H9 (cell line): ENCODE measurements around the gene ZCCHC8. TPM values are rescaled to one million over a fixed set of nuclear protein-coding genes. Genes with fewer than 3 reads are reported as not detected.

ENCODE experiments used
- DNase-seq: peaks from one replicate; pipeline ENCODE4 v3.0.0-alpha.2; 2017
- H2AFZ ChIP-seq: one replicate; pipeline ENCODE4 v1.6.1; 2013; ENCODE audit warnings: mild to moderate bottlenecking, low read length, control low read depth, moderate library complexity
- H2AK5ac ChIP-seq: 2 replicates; pipeline ENCODE4 v1.6.1; 2013; ENCODE audit warnings: low read length, control low read depth, mixed read lengths; ENCODE audit not compliant: insufficient read length
- H2BK120ac ChIP-seq: one replicate; pipeline ENCODE4 v1.6.1; 2013; ENCODE audit warnings: low read depth, mild to moderate bottlenecking, low read length, control low read depth, inconsistent platforms; ENCODE audit not compliant: poor library complexity, severe bottlenecking
- H2BK12ac ChIP-seq: 2 replicates; pipeline ENCODE4 v1.6.1; 2013; ENCODE audit warnings: low read length, control low read depth, mixed read lengths, low read depth; ENCODE audit not compliant: insufficient read length
- H2BK15ac ChIP-seq: 2 replicates; pipeline ENCODE4 v1.6.1; 2013; ENCODE audit warnings: low read depth, low read length, control low read depth
- H2BK20ac ChIP-seq: one replicate; pipeline ENCODE4 v1.6.1; 2013; ENCODE audit warnings: low read depth, mild to moderate bottlenecking, low read length, control low read depth, inconsistent platforms; ENCODE audit not compliant: poor library complexity, severe bottlenecking
- H2BK5ac ChIP-seq: 2 replicates; pipeline ENCODE4 v1.6.1; 2013; ENCODE audit warnings: low read length, control low read depth, mixed read lengths; ENCODE audit not compliant: insufficient read length
- H3K14ac ChIP-seq: 2 replicates; pipeline ENCODE4 v1.6.1; 2013; ENCODE audit warnings: low read length, control low read depth; ENCODE audit not compliant: insufficient read depth
- H3K18ac ChIP-seq: 2 replicates; pipeline ENCODE4 v1.6.1; 2013; ENCODE audit warnings: low read depth, mild to moderate bottlenecking, mixed read lengths, low read length, control low read depth; ENCODE audit not compliant: insufficient read length
- H3K23ac ChIP-seq: 2 replicates; pipeline ENCODE4 v1.6.1; 2013; ENCODE audit warnings: low read length, control low read depth, mixed read lengths, low read depth; ENCODE audit not compliant: insufficient read length
- H3K23me2 ChIP-seq: 2 replicates; pipeline ENCODE4 v1.6.1; 2013; ENCODE audit warnings: low read depth, mild to moderate bottlenecking, mixed read lengths, low read length, control low read depth; ENCODE audit not compliant: insufficient read length, poor library complexity, severe bottlenecking
- H3K27ac ChIP-seq: 2 replicates; pipeline ENCODE4 v1.5.1; 2013; ENCODE audit warnings: low read length, control low read depth, mixed read lengths, low read depth; ENCODE audit not compliant: insufficient read length
- H3K27me3 ChIP-seq: 2 replicates; pipeline ENCODE4 v1.6.1; 2013; ENCODE audit warnings: low read length, control low read depth, inconsistent platforms; ENCODE audit not compliant: insufficient read depth
- H3K4ac ChIP-seq: 2 replicates; pipeline ENCODE4 v1.6.1; 2013; ENCODE audit warnings: low read depth, mild to moderate bottlenecking, control low read depth, inconsistent platforms, low read length, moderate library complexity
- H3K4me1 ChIP-seq: 2 replicates; pipeline ENCODE4 v1.6.1; 2013; ENCODE audit warnings: low read length, control low read depth, inconsistent platforms; ENCODE audit not compliant: insufficient read depth
- H3K4me2 ChIP-seq: 2 replicates; pipeline ENCODE4 v1.6.1; 2013; ENCODE audit warnings: low read length, control low read depth, mixed read lengths; ENCODE audit not compliant: insufficient read length, insufficient read depth
- H3K56ac ChIP-seq: 2 replicates; pipeline ENCODE4 v1.6.1; 2013; ENCODE audit warnings: low read depth, mild to moderate bottlenecking, mixed read lengths, low read length, control low read depth; ENCODE audit not compliant: insufficient read length
- H3K79me1 ChIP-seq: 2 replicates; pipeline ENCODE4 v1.6.1; 2013; ENCODE audit warnings: low read depth, mild to moderate bottlenecking, moderate library complexity, low read length, control low read depth, inconsistent platforms; ENCODE audit not compliant: insufficient read depth, poor library complexity, severe bottlenecking
- H3K79me2 ChIP-seq: 2 replicates; pipeline ENCODE4 v1.6.1; 2013; ENCODE audit warnings: low read length, control low read depth, inconsistent platforms; ENCODE audit not compliant: insufficient read depth
- H3K9ac ChIP-seq: 2 replicates; pipeline ENCODE4 v1.6.1; 2013; ENCODE audit warnings: low read length, control low read depth, mixed read lengths; ENCODE audit not compliant: insufficient read length; ENCODE audit errors: extremely low read depth
- H3K9me3 ChIP-seq: one replicate; pipeline ENCODE4 v1.6.1; 2013; ENCODE audit warnings: low read depth, low read length, inconsistent platforms; ENCODE audit not compliant: control insufficient read depth
- H3T11ph ChIP-seq: one replicate; pipeline ENCODE4 v1.6.1; 2013; ENCODE audit warnings: mild to moderate bottlenecking, low read length, control low read depth, inconsistent platforms
- H4K20me1 ChIP-seq: one replicate; pipeline ENCODE4 v1.6.1; 2013; ENCODE audit not compliant: control insufficient read depth, insufficient read length, insufficient read depth
- H4K5ac ChIP-seq: 2 replicates; pipeline ENCODE4 v1.6.1; 2013; ENCODE audit warnings: low read depth, mild to moderate bottlenecking, mixed read lengths, low read length, control low read depth; ENCODE audit not compliant: insufficient read length
- H4K8ac ChIP-seq: replicated peaks from 2 replicates; pipeline ENCODE4 v1.6.1; 2013; ENCODE audit warnings: low read length, control low read depth, mixed read lengths, low read depth; ENCODE audit not compliant: insufficient read length
- H4K91ac ChIP-seq: 2 replicates; pipeline ENCODE4 v1.6.1; 2013; ENCODE audit warnings: low read depth, mild to moderate bottlenecking, moderate library complexity, mixed read lengths, low read length, control low read depth; ENCODE audit not compliant: insufficient read length
- H3K27ac Mint-ChIP-seq, 3 experiments: 2 replicates in 2 of 3; 3 replicates in 1 of 3; pipeline ENCODE4 v1.8.0; 2020 to 2021; ENCODE audit warnings: mixed read lengths in 3 of 3, mild to moderate bottlenecking in 1 of 3, moderate library complexity in 1 of 3
- H3K27me3 Mint-ChIP-seq: 2 replicates; pipeline ENCODE4 v1.8.0; 2021; ENCODE audit warnings: low read depth, mild to moderate bottlenecking, moderate library complexity, mixed read lengths
- H3K36me3 Mint-ChIP-seq, 3 experiments: 2 replicates in 2 of 3; 3 replicates in 1 of 3; pipeline ENCODE4 v1.8.0; 2020 to 2021; ENCODE audit warnings: low read depth in 3 of 3, mixed read lengths in 3 of 3; ENCODE audit not compliant: insufficient read depth in 1 of 3
- H3K4me1 Mint-ChIP-seq, 2 experiments: 2 replicates each; pipeline ENCODE4 v1.8.0; 2020; ENCODE audit warnings: mixed read lengths in 2 of 2
- H3K4me3 Mint-ChIP-seq, 2 experiments: 2 replicates in 1 of 2; 3 replicates in 1 of 2; pipeline ENCODE4 v1.8.0; 2020 to 2021; ENCODE audit warnings: mild to moderate bottlenecking in 2 of 2, mixed read lengths in 2 of 2, moderate library complexity in 1 of 2
- H3K9me3 Mint-ChIP-seq, 2 experiments: 2 replicates in 1 of 2; 3 replicates in 1 of 2; pipeline ENCODE4 v1.8.0; 2020; ENCODE audit warnings: mild to moderate bottlenecking in 2 of 2, mixed read lengths in 2 of 2, moderate library complexity in 1 of 2
- WGBS: extraction: QIAGEN DNeasy Blood & Tissue Kit; methylation state at CpG from one replicate; pipeline ENCODE4 v1.1.7; 2013; ENCODE audit warnings: missing lambda C conversion rate, low lambda C conversion rate, mixed read lengths; ENCODE audit not compliant: insufficient read length; ENCODE audit errors: extremely low coverage; 5-methylcytosine and 5-hydroxymethylcytosine counted together
- total RNA-seq: library from RNA; stranded (reverse); gene quantifications from 2 replicates; pipeline ENCODE4 v1.2.1, GENCODE V29; 2021
- TF ChIP-seq, protein P1 (sequence below): fragments of 200-600 bp; sonication (generic); conservative IDR thresholded peaks from 3 replicates; pipeline ENCODE4 v1.8.0; 2021; ENCODE audit warnings: antibody characterized with exemption, mild to moderate bottlenecking

The ZCCHC8 gene
- total RNA-seq, 1 experiment from 2014 or later, result 37.3 TPM

DNA sequence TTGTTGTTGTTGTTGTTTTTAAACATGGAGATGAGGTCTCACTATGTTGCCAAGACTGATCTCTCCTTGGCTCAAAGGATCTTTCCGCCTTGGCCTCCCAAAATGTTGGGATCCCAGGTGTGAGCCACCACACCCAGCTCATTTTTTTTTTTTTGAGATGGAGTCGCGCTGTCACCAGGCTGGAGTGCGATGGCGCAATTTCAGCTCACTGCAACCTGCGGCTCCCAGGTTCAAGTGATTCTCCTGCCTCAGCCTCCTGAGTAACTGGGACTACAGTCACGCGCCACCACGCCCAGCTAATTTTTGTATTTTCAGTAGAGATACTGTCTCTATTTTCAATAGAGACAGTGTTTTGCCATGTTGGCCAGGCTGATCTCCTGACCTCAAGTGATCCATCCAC is 73.3 kb downstream of the ZCCHC8 start:
- no peak overlapping the region for H3K18ac ChIP-seq
- H3K27me3 ChIP-seq, result no peaks in the 10 kb centered on the region
- no peak overlapping the region for H4K91ac ChIP-seq
- WGBS, result no CpG with 5 or more reads among the region's 9 CpGs
- no peak overlapping the region for H4K5ac ChIP-seq
- no peak overlapping the region for H3K27ac Mint-ChIP-seq
- H3K4me1 Mint-ChIP-seq, result peaks cover 7% of the 10 kb centered on the region in 2 experiments
- H2AFZ ChIP-seq, result no peak overlapping the region
- H3K9me3 ChIP-seq, result no peaks in the 10 kb centered on the region
- peaks cover 4% of the 10 kb centered on the region; the same call in 1 of the 2 replicates for H3K27me3 Mint-ChIP-seq
- H3K79me1 ChIP-seq, result no peaks in the 10 kb centered on the region
- H3K79me2 ChIP-seq, result no peaks in the 10 kb centered on the region
- H3K9me3 Mint-ChIP-seq, result no peaks in the 10 kb centered on the region
- no peak overlapping the region for H3K14ac ChIP-seq
- H4K20me1 ChIP-seq, result no peaks in the 10 kb centered on the region
- TF ChIP-seq, protein P1, sequence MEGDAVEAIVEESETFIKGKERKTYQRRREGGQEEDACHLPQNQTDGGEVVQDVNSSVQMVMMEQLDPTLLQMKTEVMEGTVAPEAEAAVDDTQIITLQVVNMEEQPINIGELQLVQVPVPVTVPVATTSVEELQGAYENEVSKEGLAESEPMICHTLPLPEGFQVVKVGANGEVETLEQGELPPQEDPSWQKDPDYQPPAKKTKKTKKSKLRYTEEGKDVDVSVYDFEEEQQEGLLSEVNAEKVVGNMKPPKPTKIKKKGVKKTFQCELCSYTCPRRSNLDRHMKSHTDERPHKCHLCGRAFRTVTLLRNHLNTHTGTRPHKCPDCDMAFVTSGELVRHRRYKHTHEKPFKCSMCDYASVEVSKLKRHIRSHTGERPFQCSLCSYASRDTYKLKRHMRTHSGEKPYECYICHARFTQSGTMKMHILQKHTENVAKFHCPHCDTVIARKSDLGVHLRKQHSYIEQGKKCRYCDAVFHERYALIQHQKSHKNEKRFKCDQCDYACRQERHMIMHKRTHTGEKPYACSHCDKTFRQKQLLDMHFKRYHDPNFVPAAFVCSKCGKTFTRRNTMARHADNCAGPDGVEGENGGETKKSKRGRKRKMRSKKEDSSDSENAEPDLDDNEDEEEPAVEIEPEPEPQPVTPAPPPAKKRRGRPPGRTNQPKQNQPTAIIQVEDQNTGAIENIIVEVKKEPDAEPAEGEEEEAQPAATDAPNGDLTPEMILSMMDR, result no peak
- H3K4me2 ChIP-seq, result no peak overlapping the region
- no peaks in the 10 kb centered on the region for H3K36me3 Mint-ChIP-seq
- no peak overlapping the region for H2BK20ac ChIP-seq
- H3K4me3 Mint-ChIP-seq, result no peak overlapping the region
- H2BK12ac ChIP-seq, result no peak overlapping the region
- H2BK120ac ChIP-seq, result no peak overlapping the region
- no peak overlapping the region for H3T11ph ChIP-seq
- no peak overlapping the region for H2BK5ac ChIP-seq
- no peak overlapping the region for H3K9ac ChIP-seq
- H3K23me2 ChIP-seq, result peaks cover 10% of the 10 kb centered on the region
- DNase-seq, result no peak
- H3K27ac ChIP-seq, result no peak overlapping the region
- H3K23ac ChIP-seq, result no peak overlapping the region
- no peak overlapping the region for H3K4ac ChIP-seq
- no peak overlapping the region for H2AK5ac ChIP-seq
- H3K56ac ChIP-seq, result no peak overlapping the region
- H2BK15ac ChIP-seq, result no peak overlapping the region
- H4K8ac ChIP-seq, result no peak overlapping the region
- no peaks in the 10 kb centered on the region for H3K4me1 ChIP-seq
